IPS-18c (cell line): ENCODE measurements around the gene PHF21A.

Source experiments
- H3K4me3 ChIP-seq: 2 replicates; pipeline ENCODE4 v1.7.0; 2013; ENCODE audit warnings: low read depth, mild to moderate bottlenecking, low read length, moderate library complexity; ENCODE audit not compliant: insufficient read depth
- H3K9me3 ChIP-seq: one replicate; pipeline ENCODE4 v1.6.1; 2013; ENCODE audit warnings: mild to moderate bottlenecking, low read length, moderate library complexity; ENCODE audit not compliant: control insufficient read depth, insufficient read depth

Gene PHF21A

DNA sequence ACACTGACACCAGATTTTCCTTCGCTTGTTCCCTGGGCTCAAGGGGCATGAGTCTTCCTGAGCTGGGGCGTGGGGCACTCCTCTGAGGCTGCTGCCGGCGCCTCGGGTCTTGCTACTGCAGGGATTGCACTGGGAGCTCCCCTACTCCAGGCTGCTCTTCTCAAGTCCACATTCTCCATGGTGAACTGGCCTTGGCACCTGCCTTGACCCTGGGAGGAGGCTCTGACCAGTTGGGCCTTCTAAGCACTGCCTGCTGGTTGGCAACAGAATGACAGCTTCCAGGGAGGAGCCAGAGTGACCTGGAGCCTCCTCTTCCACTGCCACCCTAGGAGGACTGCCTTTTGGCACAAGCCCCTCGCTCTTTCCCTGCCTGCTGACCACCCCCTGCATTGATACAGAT is 223.7 kb downstream of the PHF21A start:
- H3K9me3 ChIP-seq, result no peaks in the 10 kb centered on the region
- no peak overlapping the region for H3K4me3 ChIP-seq

DNA sequence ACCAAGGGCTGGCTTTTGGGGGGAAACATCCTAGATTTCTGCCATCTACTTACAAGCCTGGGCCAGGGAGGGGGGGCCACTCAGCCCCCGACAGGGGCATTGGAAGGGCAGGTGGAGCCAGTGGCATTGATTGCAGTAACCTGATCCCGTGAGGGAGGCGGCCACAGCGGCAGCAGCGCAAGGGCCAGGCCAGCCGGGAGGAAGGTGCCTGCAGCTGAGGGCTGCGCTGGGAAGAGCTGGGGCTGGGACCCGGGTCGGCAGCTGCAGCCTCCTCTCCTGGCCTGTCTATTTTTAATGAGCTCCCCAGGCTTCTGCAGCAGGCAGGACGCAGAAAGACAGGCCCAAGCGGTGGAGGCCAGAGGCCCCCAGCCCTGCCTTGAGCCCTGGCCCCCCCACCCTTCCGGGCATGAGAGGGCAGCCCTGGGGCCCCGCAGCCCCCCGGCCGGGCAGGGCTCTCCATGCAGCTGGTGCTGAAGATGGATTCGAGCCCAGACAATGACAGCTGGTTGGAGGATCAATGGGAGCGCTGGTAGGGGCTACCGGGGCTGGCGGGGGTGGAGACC is 224.8 kb downstream of the PHF21A start:
- Histone ChIP-seq H3K9me3 (no peaks in the 10 kb centered on the region), H3K4me3 (no peak overlapping the region; the same call in 1 of the 2 replicates)

DNA sequence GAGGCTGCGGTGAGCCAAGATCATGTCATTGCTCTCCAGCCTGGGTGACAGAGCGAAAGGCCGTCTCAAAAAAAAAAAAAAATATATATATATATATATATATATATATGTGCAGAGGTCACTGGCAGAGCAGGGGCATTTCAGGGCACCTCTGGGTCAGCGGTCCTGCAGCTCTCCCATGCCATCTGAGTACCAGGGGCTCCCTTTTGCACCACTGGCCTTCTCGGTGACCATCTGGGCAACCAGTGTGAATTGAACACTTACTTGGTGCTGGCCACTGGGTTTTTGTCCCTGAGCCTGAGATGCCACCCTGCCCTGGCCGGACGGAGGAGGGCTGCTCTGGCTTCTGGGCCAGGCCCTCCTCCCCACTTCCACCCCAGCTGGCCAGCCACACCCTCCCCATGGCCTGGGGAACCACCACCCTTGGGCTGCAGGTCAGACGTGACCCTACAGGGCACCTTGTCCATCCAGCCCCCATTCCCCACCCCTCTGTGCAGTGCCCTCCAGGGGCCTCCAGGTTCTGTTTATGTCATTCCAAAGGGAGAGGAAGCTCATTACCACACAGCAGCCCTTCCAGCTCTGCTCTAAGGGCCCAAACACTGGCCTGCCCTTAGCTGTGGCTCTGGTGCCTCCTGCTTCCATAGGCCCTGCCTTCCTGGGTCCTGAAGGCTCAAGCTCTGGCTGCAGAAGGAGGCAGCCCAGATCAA is 225.5 kb downstream of the PHF21A start:
- H3K9me3 ChIP-seq, result no peaks in the 10 kb centered on the region
- no peak overlapping the region for H3K4me3 ChIP-seq

DNA sequence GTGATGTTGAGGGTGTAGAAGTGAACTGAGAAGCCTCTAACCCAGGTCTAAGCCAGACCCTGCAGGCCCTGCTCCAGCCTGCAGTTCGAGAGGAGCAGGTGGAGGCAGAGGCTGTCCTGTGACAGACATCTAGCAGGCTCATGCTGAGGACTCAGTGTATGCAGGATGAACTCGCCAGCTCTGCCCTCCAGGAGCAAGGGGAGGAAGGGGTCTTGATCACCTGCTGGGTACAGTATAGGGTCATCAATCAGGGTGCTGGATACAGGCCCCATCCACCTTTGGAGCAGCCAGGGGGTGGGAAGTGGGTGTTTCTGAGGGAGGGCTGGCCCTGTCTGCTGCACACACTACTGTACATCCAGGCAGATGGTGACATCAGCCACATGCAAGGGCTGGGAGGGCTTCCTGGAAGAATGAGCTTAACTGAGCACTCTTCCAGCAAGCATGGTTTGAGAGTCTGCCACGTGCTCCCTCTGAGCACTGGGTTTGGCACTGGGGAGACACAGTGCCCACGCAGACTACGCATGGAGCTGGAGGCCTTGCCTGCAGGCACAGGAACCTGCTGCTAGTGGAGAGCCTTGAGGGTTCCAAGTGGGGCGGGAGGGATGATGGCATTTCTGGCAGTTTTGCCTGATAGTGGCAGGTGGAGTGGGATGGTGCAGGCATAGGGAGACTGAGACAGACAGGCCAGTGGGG is 226.6 kb downstream of the PHF21A start:
- H3K9me3 ChIP-seq, result no peaks in the 10 kb centered on the region
- no peak overlapping the region for H3K4me3 ChIP-seq

DNA sequence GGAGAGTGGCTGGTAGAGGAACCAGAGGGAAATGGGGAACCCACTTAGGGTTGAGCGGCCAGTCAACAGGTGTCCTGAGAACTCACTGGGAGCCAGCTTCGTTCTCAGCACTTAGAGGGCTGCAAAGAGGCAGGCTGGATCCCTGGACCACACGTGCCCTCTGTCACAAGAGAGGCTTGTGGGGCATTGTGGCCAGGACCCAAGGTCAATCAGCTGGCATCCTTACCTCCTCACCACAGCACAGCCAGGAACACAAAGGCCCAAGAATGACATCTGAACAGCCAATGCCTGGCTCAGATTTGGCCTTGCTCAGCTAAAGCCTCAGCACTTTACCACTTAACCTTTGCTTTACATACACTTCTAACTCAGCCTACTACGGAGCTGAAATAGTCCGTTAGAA is 228.4 kb downstream of the PHF21A start:
- Histone ChIP-seq H3K9me3 (no peaks in the 10 kb centered on the region), H3K4me3 (no peak overlapping the region)

DNA sequence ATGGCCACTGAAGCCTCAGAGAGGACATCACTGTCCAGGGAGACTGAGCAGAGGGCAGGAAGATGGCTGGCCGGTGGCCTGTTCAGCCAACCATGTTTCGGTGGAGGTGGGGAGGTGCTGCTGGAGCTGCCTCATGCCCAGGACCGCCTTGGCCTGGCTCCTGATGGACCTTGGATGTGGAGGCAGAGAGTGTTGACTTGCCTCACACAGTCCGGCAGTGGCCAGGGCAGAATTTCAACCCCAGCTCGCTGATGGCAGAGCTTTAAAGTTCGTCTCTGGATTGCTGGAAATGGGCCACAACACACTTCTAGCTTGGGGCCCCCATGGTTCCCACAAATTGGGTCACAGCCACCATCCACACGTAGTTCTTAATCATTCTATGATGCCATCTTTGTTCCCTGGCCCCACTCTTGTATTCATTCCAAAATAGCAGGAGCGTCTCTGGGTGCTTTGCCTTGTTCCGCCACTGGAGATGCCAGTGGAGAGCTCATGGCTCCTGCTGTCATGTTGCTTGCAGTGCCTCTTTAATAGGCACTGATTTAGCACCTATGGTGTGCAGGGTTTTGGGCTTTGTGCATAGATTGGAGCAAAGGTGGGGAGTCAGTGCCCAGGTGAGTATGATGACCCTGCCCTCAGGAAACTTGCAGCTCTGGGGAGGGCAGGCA is 230.2 kb downstream of the PHF21A start:
- H3K9me3 ChIP-seq, result no peaks in the 10 kb centered on the region
- no peak overlapping the region for H3K4me3 ChIP-seq

DNA sequence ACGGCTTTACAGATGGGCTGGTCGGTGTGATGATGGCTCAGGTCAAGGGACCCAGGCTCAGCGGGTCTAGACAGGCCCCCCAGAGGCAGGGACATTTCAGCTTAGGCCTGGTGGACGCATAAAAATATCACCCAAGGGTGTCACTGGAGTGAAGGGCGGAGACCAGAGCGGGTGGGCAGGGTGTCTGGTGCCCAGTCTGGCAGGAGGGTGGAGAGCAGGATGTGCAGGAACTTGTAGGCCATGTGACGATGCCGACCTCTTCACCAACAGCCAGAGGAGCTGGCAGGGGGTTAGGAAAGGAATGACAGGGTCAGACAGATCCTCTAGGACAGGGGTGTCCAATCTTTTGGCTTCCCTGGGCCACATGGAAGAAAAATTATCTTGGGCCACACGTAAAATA is 231.3 kb downstream of the PHF21A start:
- H3K9me3 ChIP-seq, result no peaks in the 10 kb centered on the region
- H3K4me3 ChIP-seq, result no peak overlapping the region

DNA sequence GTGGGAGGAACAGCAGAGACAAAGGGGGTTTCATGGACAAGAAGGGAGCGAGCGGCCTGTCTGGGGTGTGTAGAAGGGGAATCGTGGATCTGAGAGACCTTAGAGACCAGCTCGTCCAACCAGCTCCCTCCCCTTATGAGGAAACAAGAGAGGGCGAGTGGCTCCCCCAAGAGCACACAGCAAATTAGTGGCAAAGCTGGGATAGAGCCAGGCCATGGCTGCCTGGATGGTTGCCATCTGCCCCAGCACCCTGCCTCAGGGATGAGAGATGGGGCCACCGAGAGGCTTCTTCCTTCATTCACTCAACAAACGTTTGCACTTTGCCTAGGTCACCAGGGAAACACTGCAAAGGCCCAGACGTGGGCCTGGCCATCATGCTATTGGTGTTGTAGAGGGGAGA is 231.7 kb downstream of the PHF21A start:
- Histone ChIP-seq H3K4me3 (no peak overlapping the region), H3K9me3 (no peaks in the 10 kb centered on the region)

DNA sequence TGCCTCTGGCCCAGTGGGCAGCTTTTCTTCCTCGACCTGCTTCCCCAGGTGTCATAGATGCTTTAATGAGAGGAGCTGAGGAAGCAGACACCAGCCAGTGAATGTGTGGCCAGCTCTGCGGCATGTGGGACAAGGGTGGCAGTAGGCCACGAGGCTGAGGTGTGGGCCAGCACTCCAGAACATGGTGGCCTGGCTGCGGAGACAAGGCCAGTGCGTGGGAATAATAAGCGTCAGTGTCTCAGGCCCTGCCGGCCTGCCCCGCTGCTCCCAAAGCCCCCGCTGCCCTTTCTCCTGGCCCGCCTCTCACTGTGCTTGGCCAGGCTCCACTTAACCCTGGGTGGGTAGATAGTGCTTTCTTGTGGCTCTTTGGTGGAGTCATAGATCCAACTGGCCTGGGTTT is 233.7 kb downstream of the PHF21A start:
- Histone ChIP-seq H3K4me3 (no peak overlapping the region), H3K9me3 (no peaks in the 10 kb centered on the region)

DNA sequence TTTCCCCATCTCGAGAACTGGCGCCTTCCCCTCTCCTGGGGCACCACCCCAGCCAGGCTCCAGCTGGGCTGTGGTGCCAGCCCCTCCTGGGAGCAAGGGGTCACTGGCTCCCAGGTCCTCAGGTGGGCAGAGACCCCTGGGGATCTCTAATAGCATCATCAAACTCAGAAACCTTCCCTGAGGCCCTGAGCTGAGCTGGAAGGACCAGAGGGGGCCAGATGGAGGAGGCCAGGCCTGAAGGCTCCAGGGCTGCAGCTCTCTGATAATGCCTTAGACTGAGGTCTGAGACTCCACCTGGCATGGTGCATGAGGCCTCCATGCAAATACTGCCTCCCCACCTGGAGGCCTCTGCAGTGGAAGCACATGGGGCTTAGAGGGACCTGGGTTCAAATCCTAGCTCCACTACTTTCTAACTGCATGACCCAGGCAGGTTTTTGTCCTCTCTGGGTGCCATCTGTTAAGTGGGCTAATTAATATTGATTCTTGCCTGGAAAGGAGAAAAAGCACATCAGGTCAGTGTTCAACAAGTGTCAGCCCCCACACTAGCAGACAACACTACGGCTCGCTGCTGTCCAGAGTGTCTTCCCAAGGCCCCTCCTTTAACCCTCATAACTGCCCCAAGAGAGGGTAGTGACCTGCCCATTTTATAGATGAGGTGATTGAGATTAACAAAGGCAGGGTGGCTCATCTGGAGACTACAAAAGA is 234.3 kb downstream of the PHF21A start:
- Histone ChIP-seq H3K9me3 (no peaks in the 10 kb centered on the region), H3K4me3 (peak overlapping the region; percentile 84)

DNA sequence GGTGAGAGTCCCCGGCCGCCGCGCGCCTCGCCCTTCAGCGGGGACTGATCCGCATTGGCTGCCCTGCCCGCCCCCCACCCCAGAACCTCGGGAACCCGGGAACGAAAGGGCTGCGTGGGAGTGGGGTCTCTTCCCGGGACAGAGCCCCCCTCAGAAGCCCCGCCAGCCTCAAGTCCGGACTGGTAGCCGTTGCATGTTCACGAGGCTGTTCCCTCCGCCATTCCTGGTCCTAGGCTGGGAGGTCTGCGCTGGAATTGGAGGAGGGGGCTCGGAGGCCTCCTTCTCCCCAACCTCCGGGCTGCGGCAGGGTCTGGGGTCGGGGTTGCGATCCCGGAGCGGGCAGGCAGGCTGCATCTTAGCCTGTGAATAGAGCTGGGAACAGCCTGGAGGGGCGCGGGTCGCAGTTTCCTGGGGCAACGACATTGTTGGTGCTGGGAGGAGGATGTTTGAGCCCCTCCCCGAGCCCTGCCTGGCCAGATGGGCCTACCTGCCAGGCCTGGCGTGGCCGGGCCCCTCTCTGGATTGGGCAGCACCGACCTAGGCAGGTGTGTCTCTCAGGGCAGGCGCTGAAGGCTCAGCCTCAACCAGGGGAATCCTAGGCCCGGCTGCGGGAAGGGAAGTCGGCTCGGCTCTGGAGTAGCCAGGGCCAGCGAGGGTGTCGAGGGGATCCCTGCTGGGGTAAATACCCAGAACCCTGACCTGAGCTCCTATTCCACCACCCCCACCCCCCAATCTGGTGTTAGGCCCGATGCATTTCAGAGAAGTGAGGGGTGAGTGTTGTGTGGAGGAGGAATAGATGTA is 235.1 kb downstream of the PHF21A start:
- Histone ChIP-seq H3K4me3 (peak overlapping the region; percentile 84), H3K9me3 (no peaks in the 10 kb centered on the region)

DNA sequence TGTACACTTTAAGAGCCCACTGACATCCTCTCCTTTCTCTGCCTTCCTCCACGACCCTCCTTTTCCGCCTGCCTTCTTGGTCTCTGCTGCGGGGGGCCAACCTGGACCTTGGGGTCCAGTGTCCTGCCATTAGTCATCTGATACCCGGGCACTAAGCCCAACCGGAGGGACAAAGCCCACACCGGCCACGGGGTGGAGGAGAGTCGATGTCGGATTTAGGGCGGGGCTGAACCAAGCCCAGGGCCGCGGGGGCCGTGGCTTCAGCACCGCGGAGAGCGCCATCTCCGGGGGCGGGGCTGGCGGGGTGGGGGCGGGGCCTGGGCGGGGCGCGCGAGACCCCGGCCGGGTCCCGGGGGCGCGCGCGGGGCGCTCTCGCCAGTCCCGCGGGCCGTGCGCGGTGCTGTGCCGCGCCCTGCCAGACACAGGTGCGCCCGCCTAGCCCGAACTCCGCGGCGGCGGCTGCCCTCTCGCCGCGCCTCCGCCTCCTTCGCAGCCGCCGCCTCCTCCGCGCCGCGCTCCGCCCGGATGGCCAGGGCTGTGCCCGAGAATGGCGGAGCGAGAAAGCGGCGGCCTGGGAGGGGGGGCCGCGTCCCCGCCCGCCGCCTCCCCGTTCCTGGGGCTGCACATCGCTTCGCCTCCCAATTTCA is 235.9 kb downstream of the PHF21A start, which contains the start of gene MAPK8IP1:
Gene MAPK8IP1, plus strand, starts transcription at position 378 of the 647 bp plus-strand sequence. Its CDS starts 170 bp downstream, at position 548.
- H3K9me3 ChIP-seq, result no peaks in the 10 kb centered on the region
- peak within 1 kb of the TSS; percentile 84 for H3K4me3 ChIP-seq

DNA sequence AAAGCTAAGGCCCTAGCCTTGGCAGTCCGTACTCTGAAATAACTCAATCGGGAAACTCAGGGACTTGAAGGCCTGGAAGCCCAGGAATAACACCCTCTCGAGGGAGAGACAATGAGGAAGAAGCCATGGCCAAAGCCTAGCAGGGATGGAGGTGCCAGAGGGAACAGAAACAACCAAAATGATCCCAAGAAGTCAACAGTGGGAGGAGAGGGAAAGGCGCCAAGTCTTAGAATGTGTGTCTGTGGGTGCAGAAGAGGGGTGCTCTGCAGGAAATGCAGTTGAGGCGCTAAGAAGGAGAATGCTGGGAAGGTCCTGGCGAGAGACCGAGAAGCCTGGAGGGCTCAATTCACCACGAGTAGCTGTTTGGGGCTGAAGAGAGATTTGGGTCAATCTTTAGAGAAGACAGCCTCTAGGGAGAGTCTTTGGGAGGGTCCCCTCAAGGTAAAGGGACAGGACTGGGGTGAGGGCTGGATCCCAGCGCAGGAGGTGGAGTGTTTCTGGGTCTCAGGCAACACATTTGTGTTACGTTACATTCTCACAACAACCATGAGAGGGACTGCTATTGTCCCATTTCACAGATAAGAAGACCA is 236.6 kb downstream of the PHF21A start:
- Histone ChIP-seq H3K4me3 (peak overlapping the region; percentile 43; the same call in 1 of the 2 replicates), H3K9me3 (no peaks in the 10 kb centered on the region)
